Neural progenitor cell (in vitro differentiated cells): ENCODE data around the gene GM2A.

Experiments
- EZH2 ChIP-seq: fragments of 200-600 bp; sonication (generic); IDR thresholded peaks from 2 replicates; pipeline ENCODE4 v1.6.1; 2017; ENCODE audit warnings: antibody characterized with exemption, mild to moderate bottlenecking, moderate library complexity
- EZH2phosphoT487 ChIP-seq: fragments of 200-600 bp; sonication (generic); IDR thresholded peaks from 2 replicates; pipeline ENCODE4 v1.6.1; 2017; ENCODE audit warnings: antibody characterized with exemption
- TF ChIP-seq, protein P1 (sequence below): fragments of 200-600 bp; sonication (generic); IDR thresholded peaks from 2 replicates; pipeline ENCODE4 v1.5.1; 2017; ENCODE audit warnings: antibody characterized with exemption, mild to moderate bottlenecking

DNA sequence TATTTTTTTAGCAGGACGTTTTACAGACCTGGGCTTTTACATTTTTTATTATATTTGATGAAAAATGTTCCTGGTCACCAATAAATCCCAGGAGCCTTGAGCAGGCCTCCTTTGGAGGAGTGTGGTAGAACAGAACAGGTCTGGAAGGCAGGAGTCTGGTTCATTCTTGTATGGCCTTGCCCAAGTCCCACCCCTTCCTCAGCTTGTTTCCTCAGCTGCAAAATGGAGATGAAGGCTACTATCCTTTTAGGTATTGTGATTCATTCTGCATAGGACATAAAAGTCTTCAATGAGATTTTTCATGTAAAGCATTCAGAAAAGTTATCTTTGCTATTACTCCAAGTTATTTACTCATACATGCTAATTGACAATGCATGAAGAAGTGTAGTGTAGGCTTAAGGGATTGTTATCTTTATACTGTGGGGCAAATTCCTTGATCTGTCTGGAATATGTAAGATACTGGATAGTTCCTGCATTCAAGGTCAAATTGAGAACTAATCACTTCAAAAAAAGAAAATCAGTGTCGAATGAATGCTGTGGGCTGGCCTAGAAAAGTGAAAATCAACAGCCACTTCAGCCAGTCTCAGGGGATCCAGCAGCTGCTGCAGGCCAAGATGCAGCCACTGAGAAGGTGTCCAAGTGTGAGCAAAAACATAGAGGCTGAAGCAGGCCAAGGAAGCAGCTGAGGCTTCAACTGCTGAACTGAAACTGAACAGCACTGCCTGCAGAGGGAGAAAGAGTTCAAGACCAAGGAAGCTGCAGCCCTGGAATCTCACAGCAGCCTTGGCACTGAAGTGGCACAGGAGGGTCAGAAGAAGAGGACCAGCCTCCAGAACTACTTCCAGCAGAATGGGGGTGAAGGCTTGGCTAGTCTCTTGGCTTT is 66.1 kb downstream of the GM2A start:
- no peak for TF ChIP-seq EZH2
- TF ChIP-seq, protein P1, sequence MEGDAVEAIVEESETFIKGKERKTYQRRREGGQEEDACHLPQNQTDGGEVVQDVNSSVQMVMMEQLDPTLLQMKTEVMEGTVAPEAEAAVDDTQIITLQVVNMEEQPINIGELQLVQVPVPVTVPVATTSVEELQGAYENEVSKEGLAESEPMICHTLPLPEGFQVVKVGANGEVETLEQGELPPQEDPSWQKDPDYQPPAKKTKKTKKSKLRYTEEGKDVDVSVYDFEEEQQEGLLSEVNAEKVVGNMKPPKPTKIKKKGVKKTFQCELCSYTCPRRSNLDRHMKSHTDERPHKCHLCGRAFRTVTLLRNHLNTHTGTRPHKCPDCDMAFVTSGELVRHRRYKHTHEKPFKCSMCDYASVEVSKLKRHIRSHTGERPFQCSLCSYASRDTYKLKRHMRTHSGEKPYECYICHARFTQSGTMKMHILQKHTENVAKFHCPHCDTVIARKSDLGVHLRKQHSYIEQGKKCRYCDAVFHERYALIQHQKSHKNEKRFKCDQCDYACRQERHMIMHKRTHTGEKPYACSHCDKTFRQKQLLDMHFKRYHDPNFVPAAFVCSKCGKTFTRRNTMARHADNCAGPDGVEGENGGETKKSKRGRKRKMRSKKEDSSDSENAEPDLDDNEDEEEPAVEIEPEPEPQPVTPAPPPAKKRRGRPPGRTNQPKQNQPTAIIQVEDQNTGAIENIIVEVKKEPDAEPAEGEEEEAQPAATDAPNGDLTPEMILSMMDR, result no peak
- TF ChIP-seq EZH2phosphoT487, result no peak
